Measurements from ENCODE around the gene AGMO.
A peak's percentile ranks its signal among the peaks of the same experiment; 100 is the strongest.

Gene AGMO

GRCh38 chr7:15248514-15248913 lies 313.3 kb downstream of the AGMO start:
- H3K4me3 ChIP-seq (ENCODE audit: low read length in 2 of 2) = no peak overlapping the region
- H3K9me3 ChIP-seq (replicated peaks in 1 of 2; ENCODE audit: control insufficient read depth in 2 of 2, insufficient read depth in 1 of 2, low read depth in 1 of 2, low read length in 2 of 2) = no peaks in the 10 kb centered on the region
- H3K4me1 ChIP-seq (ENCODE audit: control insufficient read depth in 2 of 2, insufficient read depth in 1 of 2, low read depth in 1 of 2, low read length in 2 of 2) = no peaks in the 10 kb centered on the region
- H2AK5ac ChIP-seq (ENCODE audit: low read depth, low read length) = no peak overlapping the region
- no peaks in the 10 kb centered on the region for H3K36me3 ChIP-seq (replicated peaks in 1 of 2; ENCODE audit: control insufficient read depth in 2 of 2, insufficient read depth in 2 of 2, low read length in 2 of 2)
- no peak overlapping the region for H3K4ac ChIP-seq (ENCODE audit: low read length)
- H2BK15ac ChIP-seq (ENCODE audit: low read length) = no peak overlapping the region
- H3K79me1 ChIP-seq (ENCODE audit: low read depth, low read length) = no peaks in the 10 kb centered on the region
- H3K18ac ChIP-seq (ENCODE audit: low read length) = no peak overlapping the region
- H4K91ac ChIP-seq (ENCODE audit: low read depth, low read length, poor library complexity) = no peak overlapping the region
- no peak overlapping the region for H2BK120ac ChIP-seq (ENCODE audit: low read depth, low read length)
- no peak overlapping the region for H3K9ac ChIP-seq (ENCODE audit: low read depth, low read length, poor library complexity)
- no peak overlapping the region for H3K27ac ChIP-seq (replicated peaks; ENCODE audit: low read length)
- no peak overlapping the region for H2BK5ac ChIP-seq (ENCODE audit: low read length)
- no peak overlapping the region for H3K4me2 ChIP-seq (ENCODE audit: insufficient read depth, low read length, poor library complexity, severe bottlenecking)
- WGBS, 2 donors (ENCODE audit: extremely low coverage in 2 of 2, insufficient read length in 2 of 2, insufficient replicate concordance in 1 of 2) = no CpG with 5 or more reads among the region's 2 CpGs
- H4K8ac ChIP-seq (ENCODE audit: low read depth, low read length) = no peak overlapping the region
- no peak overlapping the region for H2AFZ ChIP-seq (ENCODE audit: low read length)
- H3K14ac ChIP-seq (ENCODE audit: low read length) = no peak overlapping the region
- DNase-seq (ENCODE audit: low spot score) = no peak
- no peak overlapping the region for H3K23ac ChIP-seq (ENCODE audit: low read depth, low read length, poor library complexity)
- H2BK12ac ChIP-seq (ENCODE audit: low read length) = no peak overlapping the region
- H3K27me3 ChIP-seq (ENCODE audit: control insufficient read depth in 3 of 3, insufficient read depth in 3 of 3, low read depth in 1 of 3, low read length in 3 of 3) = no peaks in the 10 kb centered on the region

GRCh38 chr7:15245831-15246230 lies 316.0 kb downstream of the AGMO start:
- Histone ChIP-seq H2AFZ (ENCODE audit: low read length) (no peak overlapping the region), H3K4me3 (ENCODE audit: low read length in 2 of 2) (no peak overlapping the region), H2BK5ac (ENCODE audit: low read length) (no peak overlapping the region), H3K79me1 (ENCODE audit: low read depth, low read length) (no peaks in the 10 kb centered on the region), H3K27ac (replicated peaks; ENCODE audit: low read length) (no peak overlapping the region), H2AK5ac (ENCODE audit: low read depth, low read length) (no peak overlapping the region), H3K4me2 (ENCODE audit: insufficient read depth, low read length, poor library complexity, severe bottlenecking) (no peak overlapping the region), H3K36me3 (replicated peaks in 1 of 2; ENCODE audit: control insufficient read depth in 2 of 2, insufficient read depth in 2 of 2, low read length in 2 of 2) (no peaks in the 10 kb centered on the region), H2BK120ac (ENCODE audit: low read depth, low read length) (no peak overlapping the region), H3K23ac (ENCODE audit: low read depth, low read length, poor library complexity) (no peak overlapping the region), H3K18ac (ENCODE audit: low read length) (no peak overlapping the region), H2BK15ac (ENCODE audit: low read length) (no peak overlapping the region), H3K9me3 (replicated peaks in 1 of 2; ENCODE audit: control insufficient read depth in 2 of 2, insufficient read depth in 1 of 2, low read depth in 1 of 2, low read length in 2 of 2) (no peaks in the 10 kb centered on the region), H3K4ac (ENCODE audit: low read length) (no peak overlapping the region), H3K27me3 (ENCODE audit: control insufficient read depth in 3 of 3, insufficient read depth in 3 of 3, low read depth in 1 of 3, low read length in 3 of 3) (no peaks in the 10 kb centered on the region), H2BK12ac (ENCODE audit: low read length) (no peak overlapping the region), H4K8ac (ENCODE audit: low read depth, low read length) (no peak overlapping the region), H3K4me1 (ENCODE audit: control insufficient read depth in 2 of 2, insufficient read depth in 1 of 2, low read depth in 1 of 2, low read length in 2 of 2) (no peaks in the 10 kb centered on the region), H3K9ac (ENCODE audit: low read depth, low read length, poor library complexity) (no peak overlapping the region), H3K14ac (ENCODE audit: low read length) (no peak overlapping the region), H4K91ac (ENCODE audit: low read depth, low read length, poor library complexity) (no peak overlapping the region)
- WGBS, 2 donors (ENCODE audit: extremely low coverage in 2 of 2, insufficient read length in 2 of 2, insufficient replicate concordance in 1 of 2) = no CpG with 5 or more reads among the region's 2 CpGs
- DNase-seq (ENCODE audit: low spot score) = no peak

DNA sequence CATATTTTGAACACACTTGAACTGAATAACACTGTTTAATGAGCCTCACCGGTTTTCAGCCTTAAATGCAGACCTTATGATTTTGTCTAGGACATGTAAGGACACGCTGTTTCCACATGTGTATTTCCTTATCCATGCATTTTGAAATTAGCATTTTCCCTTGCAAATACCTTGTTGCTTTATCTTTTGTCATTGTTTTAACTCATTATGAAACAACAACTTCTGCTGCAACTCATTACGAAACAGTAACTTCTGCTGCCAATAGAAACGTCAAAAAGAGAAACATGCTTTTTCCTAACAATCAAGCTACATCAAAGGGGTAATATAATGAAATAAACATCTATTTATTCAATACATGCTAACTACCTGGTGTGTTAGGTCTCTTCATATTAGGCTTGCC lies 322.0 kb downstream of the AGMO start:
- Histone ChIP-seq H3K4me1 (ENCODE audit: control insufficient read depth in 2 of 2, insufficient read depth in 1 of 2, low read depth in 1 of 2, low read length in 2 of 2) (no peaks in the 10 kb centered on the region), H3K23ac (ENCODE audit: low read depth, low read length, poor library complexity) (no peak overlapping the region)
- no peak for DNase-seq (ENCODE audit: low spot score)

DNA sequence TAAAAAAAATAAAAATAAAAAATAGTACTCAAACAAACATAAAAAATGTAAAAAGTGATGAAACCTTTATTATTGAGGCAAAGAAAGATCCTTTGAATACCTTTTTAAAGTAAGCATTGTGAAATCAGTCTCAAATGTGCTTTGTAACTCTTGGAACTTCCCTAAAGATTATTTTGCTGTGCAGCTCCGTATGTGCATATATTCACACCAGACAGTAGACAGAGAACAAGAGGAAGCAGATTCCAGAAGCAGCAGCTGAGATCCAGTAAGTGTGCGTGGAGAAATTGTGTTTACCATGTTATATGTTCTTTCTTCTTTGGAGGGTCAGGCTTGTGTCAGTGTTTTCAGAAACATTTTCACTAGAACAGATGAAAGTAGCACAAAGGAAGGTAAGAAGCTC lies 324.9 kb downstream of the AGMO start:
- H4K91ac ChIP-seq (ENCODE audit: low read depth, low read length, poor library complexity) = no peak overlapping the region
- H3K79me1 ChIP-seq (ENCODE audit: low read depth, low read length) = no peaks in the 10 kb centered on the region
- DNase-seq (ENCODE audit: low spot score) = no peak
- no peaks in the 10 kb centered on the region for H3K27me3 ChIP-seq (ENCODE audit: control insufficient read depth in 3 of 3, insufficient read depth in 3 of 3, low read depth in 1 of 3, low read length in 3 of 3)
- no peak overlapping the region for H2AK5ac ChIP-seq (ENCODE audit: low read depth, low read length)
- H3K23ac ChIP-seq (ENCODE audit: low read depth, low read length, poor library complexity) = no peak overlapping the region
- no peak overlapping the region for H3K27ac ChIP-seq (replicated peaks; ENCODE audit: low read length)
- no peak overlapping the region for H2BK120ac ChIP-seq (ENCODE audit: low read depth, low read length)
- no peak overlapping the region for H3K4ac ChIP-seq (ENCODE audit: low read length)
- H2AFZ ChIP-seq (ENCODE audit: low read length) = peak overlapping the region; percentile 67
- no peak overlapping the region for H2BK5ac ChIP-seq (ENCODE audit: low read length)
- no peak overlapping the region for H2BK15ac ChIP-seq (ENCODE audit: low read length)
- H4K8ac ChIP-seq (ENCODE audit: low read depth, low read length) = no peak overlapping the region
- no peak overlapping the region for H3K4me2 ChIP-seq (ENCODE audit: insufficient read depth, low read length, poor library complexity, severe bottlenecking)
- no peaks in the 10 kb centered on the region for H3K36me3 ChIP-seq (replicated peaks in 1 of 2; ENCODE audit: control insufficient read depth in 2 of 2, insufficient read depth in 2 of 2, low read length in 2 of 2)
- no peaks in the 10 kb centered on the region for H3K4me1 ChIP-seq (ENCODE audit: control insufficient read depth in 2 of 2, insufficient read depth in 1 of 2, low read depth in 1 of 2, low read length in 2 of 2)
- no peak overlapping the region for H3K14ac ChIP-seq (ENCODE audit: low read length)
- WGBS, 2 donors (ENCODE audit: extremely low coverage in 2 of 2, insufficient read length in 2 of 2, insufficient replicate concordance in 1 of 2) = no CpG with 5 or more reads among the region's 2 CpGs
- H3K9ac ChIP-seq (ENCODE audit: low read depth, low read length, poor library complexity) = no peak overlapping the region
- H2BK12ac ChIP-seq (ENCODE audit: low read length) = no peak overlapping the region
- no peaks in the 10 kb centered on the region for H3K9me3 ChIP-seq (replicated peaks in 1 of 2; ENCODE audit: control insufficient read depth in 2 of 2, insufficient read depth in 1 of 2, low read depth in 1 of 2, low read length in 2 of 2)
- no peak overlapping the region for H3K4me3 ChIP-seq (ENCODE audit: low read length in 2 of 2)
- H3K18ac ChIP-seq (ENCODE audit: low read length) = no peak overlapping the region

More for the DNA sequence above, 322.0 kb downstream of the AGMO start:
- no peaks in the 10 kb centered on the region for H3K9me3 ChIP-seq (replicated peaks in 1 of 2; ENCODE audit: control insufficient read depth in 2 of 2, insufficient read depth in 1 of 2, low read depth in 1 of 2, low read length in 2 of 2)
- no peak overlapping the region for H2BK12ac ChIP-seq (ENCODE audit: low read length)
- no peak overlapping the region for H3K4me3 ChIP-seq (ENCODE audit: low read length in 2 of 2)
- no peak overlapping the region for H3K18ac ChIP-seq (ENCODE audit: low read length)
- H2BK5ac ChIP-seq (ENCODE audit: low read length) = no peak overlapping the region
- no peak overlapping the region for H2AK5ac ChIP-seq (ENCODE audit: low read depth, low read length)
- no peak overlapping the region for H2AFZ ChIP-seq (ENCODE audit: low read length)
- H3K36me3 ChIP-seq (replicated peaks in 1 of 2; ENCODE audit: control insufficient read depth in 2 of 2, insufficient read depth in 2 of 2, low read length in 2 of 2) = no peaks in the 10 kb centered on the region
- no peak overlapping the region for H2BK120ac ChIP-seq (ENCODE audit: low read depth, low read length)
- H3K14ac ChIP-seq (ENCODE audit: low read length) = no peak overlapping the region
- no peak overlapping the region for H3K4ac ChIP-seq (ENCODE audit: low read length)
- no peak overlapping the region for H3K4me2 ChIP-seq (ENCODE audit: insufficient read depth, low read length, poor library complexity, severe bottlenecking)
- H3K9ac ChIP-seq (ENCODE audit: low read depth, low read length, poor library complexity) = no peak overlapping the region
- H4K91ac ChIP-seq (ENCODE audit: low read depth, low read length, poor library complexity) = no peak overlapping the region
- H2BK15ac ChIP-seq (ENCODE audit: low read length) = no peak overlapping the region
- no CpG with 5 or more reads among the region's 4 CpGs for WGBS, 2 donors (ENCODE audit: extremely low coverage in 2 of 2, insufficient read length in 2 of 2, insufficient replicate concordance in 1 of 2)
- no peaks in the 10 kb centered on the region for H3K79me1 ChIP-seq (ENCODE audit: low read depth, low read length)
- no peaks in the 10 kb centered on the region for H3K27me3 ChIP-seq (ENCODE audit: control insufficient read depth in 3 of 3, insufficient read depth in 3 of 3, low read depth in 1 of 3, low read length in 3 of 3)
- H3K27ac ChIP-seq (replicated peaks; ENCODE audit: low read length) = no peak overlapping the region
- H4K8ac ChIP-seq (ENCODE audit: low read depth, low read length) = no peak overlapping the region
